Heart right ventricle (tissue), 16 donors: ENCODE results near the gene APMAP. TPM values are rescaled to one million over a fixed set of nuclear protein-coding genes. Genes with fewer than 3 reads are reported as not detected.

ENCODE experiments used
- ATAC-seq, 8 donors: fragments of 200-7000 bp; cut with Tn5 transposase; one replicate each; pipeline ENCODE4 v1.9.1; 2020; ENCODE audit warnings: mild to moderate bottlenecking in 8 of 8, moderate library complexity in 8 of 8, moderate number of reproducible peaks in 1 of 8
- DNase-seq, 2 donors: peaks; one replicate each; pipeline ENCODE4 v3.0.0-alpha.2; 2020
- H3K27ac ChIP-seq, 10 donors: fragments of 200-600 bp; sonication (generic) in 2 of 10; one replicate each; pipeline versions ENCODE4 v1.5.0 to v1.8.0; 2020 to 2022; ENCODE audit warnings: mild to moderate bottlenecking in 3 of 10
- H3K27me3 ChIP-seq, 7 donors: fragments of 200-600 bp; one replicate each; pipeline ENCODE4 v1.8.0; 2021 to 2022; ENCODE audit warnings: mild to moderate bottlenecking in 2 of 7
- H3K36me3 ChIP-seq, 9 donors: fragments of 200-600 bp; sonication (generic) in 1 of 9; one replicate each; pipeline versions ENCODE4 v1.5.0 to v1.8.0; 2020 to 2022; ENCODE audit warnings: mild to moderate bottlenecking in 2 of 9
- H3K4me1 ChIP-seq, 9 donors: fragments of 200-600 bp; sonication (generic) in 1 of 9; one replicate each; pipeline versions ENCODE4 v1.5.0 to v1.8.0; 2020 to 2022; ENCODE audit warnings: mild to moderate bottlenecking in 4 of 9
- H3K4me3 ChIP-seq, 10 donors: fragments of 200-600 bp; sonication (generic) in 2 of 10; one replicate each; pipeline versions ENCODE4 v1.5.0 to v1.8.0; 2020 to 2022; ENCODE audit warnings: mild to moderate bottlenecking in 7 of 10, moderate library complexity in 2 of 10
- H3K9me3 ChIP-seq, 11 donors: fragments of 200-600 bp in 10 of 11; sonication (generic) in 2 of 11; one replicate each; pipeline versions ENCODE4 v1.5.0 to v1.8.0; 2013 to 2022; ENCODE audit warnings: mild to moderate bottlenecking in 2 of 11, control low read depth in 1 of 11, moderate library complexity in 1 of 11
- WGBS, 2 donors: extraction: QIAGEN DNeasy Blood & Tissue Kit; methylation state at CpG; one replicate each; pipeline ENCODE4 v1.1.7; 2013; ENCODE audit warnings: inconsistent platforms in 1 of 2; 5-methylcytosine and 5-hydroxymethylcytosine counted together
- intact Hi-C, 10 donors: fragments of 100-400 bp; cut with DNase I; formaldehyde crosslinking; loops; one replicate each; pipeline versions ENCODE4 v1.11.1 to v1.14.2; 2022
- polyA plus RNA-seq, 2 donors: library from polyadenylated mRNA; stranded (reverse); fragments of 200-250 nt; gene quantifications; one replicate each; pipeline ENCODE4 v1.2.3, GENCODE V29; 2013
- total RNA-seq, 10 donors: library from RNA; stranded (reverse); fragmentation: NEBNext Ultra II Directional in 3 of 10; extraction: Animal tissue kit (Norgen Biotek cat#: 25700) in 3 of 10; gene quantifications; one replicate each; pipeline versions ENCODE4 v1.2.1 to v1.2.4, GENCODE V29; 2021 to 2023
- TF ChIP-seq, protein P1 (sequence below), 9 donors: fragments of 200-600 bp; sonication (generic) in 2 of 9; IDR thresholded peaks; one replicate each; pipeline versions ENCODE4 v1.5.0 to v1.8.0; 2021 to 2022; ENCODE audit warnings: antibody characterized with exemption in 9 of 9, mild to moderate bottlenecking in 5 of 9, moderate library complexity in 1 of 9
- donor health status: Arrhythmogenic right ventricular cardiomyopathy.
- donor health status: ischemic (EF 13 %, LVEDD 7.1; RV severe dilation, severe dysfunction).
- donor health status: healthy with polysubstance abuse.
- donor health status: DM: no; HTN: yes; CAD: no.
- donor health status: DM: no; HTN: no; CAD: no.
- donor health status: ischemic (EF 25% LVEDD 6.9; RV normal size, moderate dysfunction).
- donor health status: ischemic (EF 25% LVEDD 5.7; RV mildly dilated, moderate dysfunction).
- donor health status: healthy.
- donor health status: DM: yes; HTN: yes; CAD: no.
- donor health status: Ischemic cardiomyopathy.
- donor health status: ischemic (EF 35%, LVEDD 5.7; RV mildly dilated, moderate dysfunction).
- donor health status: nonischemic (EF 11% LVEDD 7.7; RV severe dilation, severe dysfunction).
- donor health status: DM: yes; HTN: yes; CAD: no.
- donor health status: PGD.
- donor health status: ischemic (EF 29% LVEDD 5.4; RV normal size, mild dysfunction).
- donor health status: nonischemic (EF 23%, LVEDD 6.1; RV moderate dilation, normal function).

The APMAP gene
- total and polyA plus RNA-seq, 12 donors: 15.3 to 48.5 (median 33.1) TPM

DNA sequence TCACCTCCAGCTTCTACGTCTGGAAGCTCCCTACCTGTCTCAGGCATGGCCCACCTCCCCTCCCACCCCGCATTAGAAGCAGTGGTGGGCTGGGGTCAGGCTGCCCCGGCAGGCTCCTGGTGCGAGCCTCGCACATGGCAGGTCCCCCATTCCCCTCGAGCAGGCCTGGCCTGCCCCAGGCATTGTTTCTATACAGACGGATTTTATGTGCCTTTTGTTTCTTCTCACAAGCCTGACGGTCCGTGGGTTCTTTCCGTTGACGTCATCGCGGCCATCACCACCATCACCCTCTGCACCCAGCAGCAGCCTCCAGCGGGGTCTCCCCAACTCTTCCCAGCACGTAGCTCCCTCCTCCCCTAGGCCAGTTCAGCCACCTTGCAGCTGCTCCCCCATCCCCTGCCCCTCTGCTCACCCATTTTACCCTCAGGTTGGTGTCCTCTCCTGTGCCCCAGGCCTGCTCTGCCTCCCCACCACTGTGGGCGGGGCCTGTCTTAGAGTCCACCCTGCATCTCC is 38.9 kb downstream of the APMAP start:
- Histone ChIP-seq H3K4me3 (peak overlapping the region in 1 of 10 donors; percentile 59), H3K27me3 (peaks cover 0 to 17% (median 10%) of the 10 kb centered on the region in 7 donors), H3K9me3 (no peaks in the 10 kb centered on the region), H3K4me1 (peaks cover 0 to 46% (median 0%) of the 10 kb centered on the region in 9 donors), H3K36me3 (peaks cover 0 to 34% (median 0%) of the 10 kb centered on the region in 9 donors), H3K27ac (peak overlapping the region in 1 of 10 donors; percentile 92)
- intact Hi-C loops: no loop called here
- no peak for ATAC-seq
- 86% methylated on average over 16 of the region's 16 CpGs for WGBS, 2 donors
- TF ChIP-seq, protein P1, sequence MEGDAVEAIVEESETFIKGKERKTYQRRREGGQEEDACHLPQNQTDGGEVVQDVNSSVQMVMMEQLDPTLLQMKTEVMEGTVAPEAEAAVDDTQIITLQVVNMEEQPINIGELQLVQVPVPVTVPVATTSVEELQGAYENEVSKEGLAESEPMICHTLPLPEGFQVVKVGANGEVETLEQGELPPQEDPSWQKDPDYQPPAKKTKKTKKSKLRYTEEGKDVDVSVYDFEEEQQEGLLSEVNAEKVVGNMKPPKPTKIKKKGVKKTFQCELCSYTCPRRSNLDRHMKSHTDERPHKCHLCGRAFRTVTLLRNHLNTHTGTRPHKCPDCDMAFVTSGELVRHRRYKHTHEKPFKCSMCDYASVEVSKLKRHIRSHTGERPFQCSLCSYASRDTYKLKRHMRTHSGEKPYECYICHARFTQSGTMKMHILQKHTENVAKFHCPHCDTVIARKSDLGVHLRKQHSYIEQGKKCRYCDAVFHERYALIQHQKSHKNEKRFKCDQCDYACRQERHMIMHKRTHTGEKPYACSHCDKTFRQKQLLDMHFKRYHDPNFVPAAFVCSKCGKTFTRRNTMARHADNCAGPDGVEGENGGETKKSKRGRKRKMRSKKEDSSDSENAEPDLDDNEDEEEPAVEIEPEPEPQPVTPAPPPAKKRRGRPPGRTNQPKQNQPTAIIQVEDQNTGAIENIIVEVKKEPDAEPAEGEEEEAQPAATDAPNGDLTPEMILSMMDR (IDR thresholded peaks at IDR 0.05): no peak
- DNase-seq: no peak

DNA sequence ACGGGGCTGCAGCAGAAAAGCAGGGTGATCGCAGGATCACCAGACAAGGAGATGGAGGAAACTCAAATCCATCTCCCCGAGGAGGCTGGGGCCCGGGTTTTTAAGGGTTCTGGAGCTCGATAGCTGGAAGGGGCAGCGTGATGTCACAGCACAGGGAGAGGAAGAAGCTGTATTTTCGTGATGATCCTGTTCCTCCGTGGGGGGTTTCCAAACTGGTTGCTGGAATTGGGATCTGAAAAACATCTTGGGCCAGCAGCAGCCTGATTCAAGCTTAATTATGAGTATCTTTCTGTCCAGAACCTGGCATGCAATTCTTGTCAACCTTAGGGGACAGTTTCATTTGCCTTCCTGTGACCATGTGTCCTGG is 39.4 kb downstream of the APMAP start:
- no peaks in the 10 kb centered on the region for H3K9me3 ChIP-seq
- H3K4me3 ChIP-seq: peak overlapping the region in 1 of 10 donors; percentile 59
- ATAC-seq: no peak
- H3K27me3 ChIP-seq: peaks cover 0 to 17% (median 10%) of the 10 kb centered on the region in 7 donors
- peaks cover 0 to 46% (median 0%) of the 10 kb centered on the region in 9 donors for H3K4me1 ChIP-seq
- H3K36me3 ChIP-seq: peaks cover 0 to 29% (median 0%) of the 10 kb centered on the region in 9 donors
- no peak for DNase-seq
- TF ChIP-seq, protein P1 (IDR thresholded peaks at IDR 0.05): no peak
- WGBS, 2 donors: 79 to 83% methylated on average over 8 of the region's 8 CpGs
- intact Hi-C loops: no loop called here
- H3K27ac ChIP-seq: peak overlapping the region in 1 of 10 donors; percentile 92

DNA sequence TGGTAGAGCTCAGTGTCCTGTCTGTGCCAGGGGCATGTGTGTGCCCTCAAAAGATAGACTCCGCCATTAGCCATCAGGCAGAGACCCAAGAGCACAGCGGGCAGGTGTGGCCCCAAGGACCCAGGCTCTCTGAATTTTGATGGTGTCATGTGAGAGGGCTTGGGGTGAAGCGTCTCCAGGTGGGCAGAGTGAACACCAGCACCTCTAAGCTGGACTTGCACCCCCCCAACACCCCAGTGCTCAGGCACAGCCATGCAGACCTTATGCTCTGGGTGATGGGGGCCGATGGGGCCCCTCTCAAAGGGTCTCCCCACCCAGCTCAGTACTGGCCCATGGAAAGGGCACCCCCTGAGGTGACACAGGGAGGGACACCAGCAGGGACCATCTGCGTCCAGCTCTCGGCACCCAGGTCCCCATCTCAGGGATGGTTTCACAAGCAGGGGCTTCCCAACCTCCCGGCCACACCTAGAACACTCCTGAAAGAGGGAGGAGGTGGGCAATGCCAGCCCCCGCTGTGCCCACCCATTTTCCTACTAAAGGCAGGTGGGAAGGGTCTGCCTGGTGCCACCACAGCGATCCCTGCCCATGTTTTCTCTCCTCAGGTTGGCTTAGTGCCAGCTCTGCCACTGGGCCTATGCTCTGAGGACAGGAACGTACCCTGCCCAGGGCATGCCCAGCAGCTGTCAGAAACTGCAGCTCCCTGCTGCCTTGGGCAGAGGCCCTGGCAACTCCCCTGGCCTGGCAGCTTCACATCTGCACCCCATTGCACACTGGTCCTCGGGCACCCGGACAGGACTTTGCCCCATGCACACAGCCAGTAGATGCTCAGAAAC is 40.0 kb downstream of the APMAP start:
- Histone ChIP-seq H3K36me3 (peaks cover 0 to 23% (median 0%) of the 10 kb centered on the region in 9 donors), H3K4me3 (peak overlapping the region in 1 of 10 donors; percentile 59), H3K9me3 (peaks cover 0 to 5% (median 0%) of the 10 kb centered on the region in 11 donors), H3K27me3 (peaks cover 0 to 17% (median 10%) of the 10 kb centered on the region in 7 donors), H3K27ac (peak overlapping the region in 1 of 10 donors; percentile 92), H3K4me1 (peaks cover 0 to 46% (median 0%) of the 10 kb centered on the region in 9 donors)
- WGBS, 2 donors: 87 to 93% methylated on average over 12 of the region's 12 CpGs
- intact Hi-C loops: no loop called here
- ATAC-seq (peak in 5 of 8 donors; percentile 12 to 32 (median 21)), DNase-seq (no peak)
- TF ChIP-seq, protein P1 (IDR thresholded peaks at IDR 0.05): no peak

GRCh38 chr20:24951536-24952083 is 40.9 kb downstream of the APMAP start:
- DNase-seq (no peak), ATAC-seq (peak in 2 of 8 donors; percentile 8 to 32)
- Histone ChIP-seq H3K4me1 (peaks cover 0 to 46% (median 0%) of the 10 kb centered on the region in 9 donors), H3K36me3 (peaks cover 0 to 18% (median 0%) of the 10 kb centered on the region in 9 donors), H3K4me3 (peak overlapping the region in 1 of 10 donors; percentile 59), H3K27me3 (peaks cover 0 to 17% (median 10%) of the 10 kb centered on the region in 7 donors), H3K27ac (peak overlapping the region in 1 of 10 donors; percentile 92), H3K9me3 (peaks cover 0 to 13% (median 5%) of the 10 kb centered on the region in 11 donors)
- TF ChIP-seq, protein P1 (IDR thresholded peaks at IDR 0.05): no peak
- WGBS, 2 donors: 56 to 65% methylated on average over 11 of the region's 11 CpGs
- intact Hi-C loops: no loop called here
